HG02678 (cell line): Measurements from ENCODE around the gene RCOR1.
A peak's percentile ranks its signal among the peaks of the same experiment; 100 is the strongest.

ENCODE experiments used
- ATAC-seq: cut with Tn5 transposase; IDR thresholded peaks from one replicate; pipeline ENCODE4 v1.9.1; 2021; ENCODE audit warnings: mild to moderate bottlenecking, moderate library complexity; ENCODE audit not compliant: unreplicated experiment

RCOR1 gene

DNA sequence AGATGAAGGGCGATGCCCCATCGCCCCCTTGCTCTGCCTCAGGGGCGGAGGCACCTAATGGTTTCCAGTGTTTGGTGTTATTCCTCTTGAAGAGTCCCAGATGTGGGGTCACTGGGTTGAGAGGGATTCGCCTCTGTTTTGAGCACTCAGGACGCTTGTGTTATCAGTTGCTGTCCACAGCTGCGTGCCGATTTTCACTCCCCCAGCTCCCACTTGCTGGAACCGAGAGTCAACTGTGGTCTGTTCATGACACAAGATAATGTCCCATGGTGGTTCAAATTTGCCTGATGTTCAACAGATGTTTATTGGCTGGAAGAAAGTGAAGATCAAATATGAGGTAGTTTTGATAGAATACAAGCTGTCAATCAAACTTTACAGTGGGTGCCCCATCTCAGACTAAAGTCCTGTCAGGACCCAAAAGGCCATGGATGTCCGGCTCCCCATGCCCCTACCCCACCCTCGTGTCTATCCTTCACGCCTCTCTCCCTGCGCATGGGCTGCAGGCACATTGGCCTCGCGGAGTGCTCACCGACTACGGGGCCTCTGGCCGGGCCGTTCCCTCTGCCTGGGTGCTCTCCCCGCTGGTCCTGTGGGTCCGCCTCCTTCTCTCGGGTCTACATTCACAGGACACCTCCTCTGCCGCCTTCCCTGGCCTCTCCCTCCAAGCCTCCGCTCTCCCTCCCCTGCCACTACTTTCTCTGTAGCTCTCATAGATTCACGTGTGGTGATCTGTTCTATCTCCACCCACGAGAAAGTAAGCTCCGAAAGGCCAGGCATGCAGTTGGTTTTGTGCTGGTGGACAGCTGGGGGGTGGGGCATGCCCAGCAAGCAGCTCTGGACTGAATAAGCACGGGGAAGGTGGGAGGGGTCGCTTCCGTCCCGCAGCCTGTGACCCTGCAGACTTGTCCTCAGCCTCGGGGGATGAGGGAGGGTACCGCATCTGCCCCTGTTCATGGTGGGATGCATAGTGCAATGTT is 178.0 kb downstream of the RCOR1 start:
- ATAC-seq, result no peak

- ATAC-seq, result no peak
Observed at GRCh38 chr14:102771144-102771543, 178.7 kb downstream of the RCOR1 start.

- ATAC-seq, result no peak
Observed at GRCh38 chr14:102772781-102773570, 180.5 kb downstream of the RCOR1 start.

DNA sequence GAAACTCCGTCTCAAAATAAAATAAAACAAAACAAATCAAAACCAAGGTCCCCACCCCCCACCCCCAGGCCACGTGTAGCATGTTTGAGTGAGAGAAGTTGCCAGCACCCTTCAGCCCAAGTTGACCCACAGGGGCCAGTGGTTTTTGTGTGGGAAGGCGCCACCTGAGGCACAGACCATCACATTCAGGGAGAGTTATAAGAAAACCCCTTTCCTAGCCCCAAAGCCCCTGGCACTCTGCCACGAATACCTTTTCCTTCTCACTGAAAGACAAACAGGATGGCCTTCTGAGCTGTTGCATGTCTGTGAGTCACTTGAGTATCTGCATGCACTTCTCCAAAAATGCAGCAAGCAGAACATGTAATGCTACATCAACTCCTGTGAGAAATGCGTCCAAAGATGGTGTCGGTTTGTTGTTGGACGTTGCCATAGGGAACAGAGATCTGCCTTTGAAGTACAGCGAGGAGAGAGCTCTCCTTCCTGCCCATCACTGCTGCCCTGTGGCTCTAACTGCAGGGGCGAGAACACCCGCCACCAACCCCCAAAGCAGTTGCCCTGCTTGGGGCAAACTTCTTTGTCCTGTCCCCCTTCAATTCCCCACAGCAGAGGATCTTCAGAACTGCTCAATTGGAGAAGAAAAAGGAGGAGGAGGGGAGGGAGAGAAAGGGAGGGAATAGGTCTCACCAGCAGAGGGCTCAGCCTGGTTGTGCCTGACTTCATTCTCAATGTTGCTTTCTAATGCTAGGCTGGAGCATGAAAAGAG is 182.1 kb downstream of the RCOR1 start:
- ATAC-seq, result no peak

DNA sequence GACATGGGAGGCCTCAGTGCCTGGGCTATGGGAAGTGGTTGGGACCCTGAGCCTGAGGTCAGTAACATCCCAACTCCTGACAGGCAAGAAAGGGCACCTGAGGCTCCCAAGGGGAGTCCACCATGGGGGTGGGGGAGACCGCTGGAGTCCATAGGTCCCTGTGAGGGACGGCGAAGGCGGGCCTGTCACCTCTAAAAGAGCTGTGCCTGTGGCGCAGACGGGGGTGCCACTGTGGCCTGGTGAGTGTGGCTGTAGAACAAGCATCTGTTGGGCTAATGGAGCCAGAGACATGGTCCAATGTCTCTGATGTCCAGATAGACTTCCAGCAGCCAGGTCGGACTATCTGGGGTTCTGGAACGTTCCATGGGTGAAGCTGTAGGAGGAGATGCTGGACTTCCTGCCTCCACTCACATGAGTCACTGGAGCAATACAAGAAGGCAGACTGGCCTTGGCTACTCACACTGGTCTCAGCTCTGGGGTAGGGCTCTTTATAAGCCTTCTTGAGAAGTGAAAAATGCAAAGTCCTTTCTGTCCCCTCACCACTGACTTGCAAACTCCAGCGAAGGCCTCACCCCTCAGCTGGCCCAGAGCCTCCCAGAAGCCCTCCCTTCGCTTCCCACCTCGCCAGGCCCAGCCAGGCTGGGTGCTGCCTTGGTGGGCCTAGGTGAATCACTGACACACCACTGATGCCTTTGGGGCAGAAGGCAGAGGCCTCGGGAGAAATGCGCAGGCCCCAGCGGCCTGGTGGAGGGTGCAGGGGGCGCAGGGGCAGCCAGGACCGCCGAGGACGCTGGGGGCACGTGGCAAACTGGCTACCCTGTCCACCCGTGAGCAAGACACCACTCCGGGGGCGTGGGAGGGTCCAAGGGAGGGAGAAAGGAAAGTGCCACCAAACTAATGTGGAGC is 183.7 kb downstream of the RCOR1 start:
- no peak for ATAC-seq

- ATAC-seq, result peak; percentile 61
Observed at GRCh38 chr14:102776761-102777710, 184.6 kb downstream of the RCOR1 start, which contains the start of gene TRAF3. TRAF3 (plus strand) TSS chr14:102777449; CDS start chr14:102870202, 92,753 bp downstream.

GRCh38 chr14:102777711-102778337 is 185.4 kb downstream of the RCOR1 start:
- ATAC-seq, result peak; percentile 17

DNA sequence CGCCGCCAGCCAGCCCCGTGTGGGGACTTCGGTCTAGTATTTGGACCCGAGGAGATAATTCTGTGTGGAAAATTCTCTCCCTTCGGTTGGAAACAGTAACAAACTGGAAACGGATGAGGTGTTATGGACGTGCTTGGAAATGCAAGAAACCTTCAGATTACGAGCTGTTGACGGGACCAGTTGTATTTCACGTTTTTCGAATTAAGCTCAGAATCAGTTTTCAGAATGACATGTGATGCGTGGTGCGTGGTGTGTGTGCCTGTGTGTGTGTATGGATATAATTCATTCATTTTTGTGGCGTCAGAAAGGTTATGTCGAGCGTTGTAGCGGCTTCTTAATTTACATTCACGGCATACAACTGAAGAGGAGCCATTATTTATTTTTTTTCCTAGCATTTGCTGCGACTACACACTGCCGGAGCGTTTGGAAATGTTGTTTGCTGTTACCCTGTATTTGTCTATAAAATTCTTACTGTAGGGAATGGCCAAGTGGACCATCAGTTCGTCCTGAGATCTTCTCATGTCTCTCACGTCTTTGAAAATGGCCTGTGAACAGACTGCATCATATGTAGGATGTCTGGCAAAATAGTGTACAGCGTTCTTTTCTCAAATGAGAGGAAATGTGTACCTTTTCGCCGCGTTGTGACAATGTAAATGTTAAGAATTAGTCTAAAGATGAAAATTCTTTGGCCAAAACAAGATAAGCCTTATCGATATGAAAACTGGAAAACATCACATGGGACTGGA is 186.1 kb downstream of the RCOR1 start:
- no peak for ATAC-seq

DNA sequence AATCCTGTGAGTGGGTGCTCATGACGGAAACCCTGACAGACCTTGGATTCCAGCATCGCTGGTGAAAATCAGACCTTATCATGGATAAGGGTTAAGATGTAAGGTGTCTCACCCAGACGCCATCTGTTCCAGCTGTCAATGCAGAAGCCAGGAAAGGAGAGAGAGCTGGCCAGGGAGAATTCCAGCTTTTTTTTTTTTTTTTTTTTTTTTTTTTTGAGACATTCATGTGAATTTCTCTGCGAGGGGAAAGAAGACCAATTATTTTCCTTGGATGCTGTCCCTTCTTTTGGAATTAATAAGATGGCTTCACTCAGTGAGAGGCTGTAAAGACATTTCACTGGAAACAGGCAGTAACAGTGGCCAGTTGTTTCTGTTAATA is 186.6 kb downstream of the RCOR1 start:
- no peak for ATAC-seq

DNA sequence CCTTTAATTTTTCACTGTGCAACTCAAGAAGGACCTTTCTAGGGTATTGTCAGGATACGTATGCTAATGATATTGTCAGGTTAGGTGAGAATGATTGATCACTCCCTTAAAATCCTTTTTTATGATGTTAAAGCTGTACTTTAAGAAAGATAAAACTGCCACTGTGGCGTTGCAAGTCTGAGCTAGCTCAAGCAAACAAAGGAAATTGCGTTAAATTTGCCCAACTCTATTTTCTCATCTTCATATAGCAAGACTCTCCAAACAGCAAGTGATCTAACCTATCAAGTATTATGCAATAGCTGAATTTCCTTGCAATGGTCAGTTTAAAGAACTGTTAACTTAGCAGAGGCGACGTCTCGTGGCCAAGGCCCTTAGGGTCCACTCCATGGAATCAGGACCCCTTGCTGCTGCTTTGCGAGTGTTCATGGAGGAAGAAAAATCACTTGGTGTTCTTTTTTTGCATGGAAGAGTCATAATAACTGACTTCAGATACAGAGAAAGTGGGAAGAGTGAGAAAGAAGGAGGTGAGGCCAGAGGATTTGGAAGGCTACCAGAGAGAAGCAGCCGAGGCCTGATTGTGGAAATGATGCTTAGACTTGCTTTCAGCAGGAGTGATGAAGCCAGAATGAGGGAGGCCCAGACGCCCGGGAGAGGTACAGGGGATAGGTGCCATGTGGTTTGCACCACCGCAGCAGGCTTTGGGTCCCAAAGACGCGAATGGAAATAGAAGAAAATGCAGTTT is 187.3 kb downstream of the RCOR1 start:
- no peak for ATAC-seq
